Cardiac fibroblast (primary cell): ENCODE results near the gene C1QA.

Experiments
- DNase-seq, 2 donors: peaks; one replicate each; pipeline versions ENCODE4 v3.0.0 to v3.0.0-alpha.2; 2010; ENCODE audit warnings: low read depth in 2 of 2
- H3K4me3 ChIP-seq, 2 donors: replicated peaks in 1 of 2; 1 replicate in 1 of 2; 2 replicates in 1 of 2; pipeline ENCODE4 v1.5.1; 2011; ENCODE audit warnings: low read depth in 2 of 2, low read length in 2 of 2, mild to moderate bottlenecking in 2 of 2, moderate library complexity in 1 of 2
- TF ChIP-seq, protein P1 (sequence below): IDR thresholded peaks from one replicate; pipeline ENCODE4 v1.5.1; 2011; ENCODE audit warnings: low read depth, mild to moderate bottlenecking, low read length, inconsistent platforms

C1QA gene

DNA sequence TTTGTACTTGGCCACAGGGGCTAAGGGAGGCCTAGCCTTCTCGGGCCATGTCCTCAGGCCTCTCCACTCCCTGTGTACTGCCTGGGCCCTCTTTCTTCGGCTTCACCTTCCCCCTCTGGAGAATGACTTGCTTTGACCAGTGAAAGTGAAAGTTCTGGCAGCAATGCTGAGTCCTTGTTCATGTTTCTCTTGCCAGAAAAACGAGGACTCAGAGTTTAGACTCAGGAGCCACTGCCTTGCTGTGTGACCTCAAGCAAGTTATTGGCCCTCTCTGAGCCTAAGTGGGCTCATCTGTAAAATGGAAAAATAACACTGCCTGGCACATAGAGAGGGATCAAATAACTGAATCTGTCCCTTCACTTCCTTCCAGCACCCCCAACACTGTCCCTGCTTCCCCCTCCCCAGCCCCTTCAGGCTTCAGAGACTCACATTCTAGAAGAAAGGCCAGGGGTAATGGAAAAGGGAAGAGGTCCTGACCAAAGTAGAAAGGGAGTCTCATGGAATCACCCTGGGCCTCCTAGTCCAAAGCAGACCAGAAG, 1.5 kb downstream of the C1QA start:
- no peak overlapping the region for H3K4me3 ChIP-seq
- no peak for DNase-seq
- TF ChIP-seq, protein P1, sequence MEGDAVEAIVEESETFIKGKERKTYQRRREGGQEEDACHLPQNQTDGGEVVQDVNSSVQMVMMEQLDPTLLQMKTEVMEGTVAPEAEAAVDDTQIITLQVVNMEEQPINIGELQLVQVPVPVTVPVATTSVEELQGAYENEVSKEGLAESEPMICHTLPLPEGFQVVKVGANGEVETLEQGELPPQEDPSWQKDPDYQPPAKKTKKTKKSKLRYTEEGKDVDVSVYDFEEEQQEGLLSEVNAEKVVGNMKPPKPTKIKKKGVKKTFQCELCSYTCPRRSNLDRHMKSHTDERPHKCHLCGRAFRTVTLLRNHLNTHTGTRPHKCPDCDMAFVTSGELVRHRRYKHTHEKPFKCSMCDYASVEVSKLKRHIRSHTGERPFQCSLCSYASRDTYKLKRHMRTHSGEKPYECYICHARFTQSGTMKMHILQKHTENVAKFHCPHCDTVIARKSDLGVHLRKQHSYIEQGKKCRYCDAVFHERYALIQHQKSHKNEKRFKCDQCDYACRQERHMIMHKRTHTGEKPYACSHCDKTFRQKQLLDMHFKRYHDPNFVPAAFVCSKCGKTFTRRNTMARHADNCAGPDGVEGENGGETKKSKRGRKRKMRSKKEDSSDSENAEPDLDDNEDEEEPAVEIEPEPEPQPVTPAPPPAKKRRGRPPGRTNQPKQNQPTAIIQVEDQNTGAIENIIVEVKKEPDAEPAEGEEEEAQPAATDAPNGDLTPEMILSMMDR: no peak

DNA sequence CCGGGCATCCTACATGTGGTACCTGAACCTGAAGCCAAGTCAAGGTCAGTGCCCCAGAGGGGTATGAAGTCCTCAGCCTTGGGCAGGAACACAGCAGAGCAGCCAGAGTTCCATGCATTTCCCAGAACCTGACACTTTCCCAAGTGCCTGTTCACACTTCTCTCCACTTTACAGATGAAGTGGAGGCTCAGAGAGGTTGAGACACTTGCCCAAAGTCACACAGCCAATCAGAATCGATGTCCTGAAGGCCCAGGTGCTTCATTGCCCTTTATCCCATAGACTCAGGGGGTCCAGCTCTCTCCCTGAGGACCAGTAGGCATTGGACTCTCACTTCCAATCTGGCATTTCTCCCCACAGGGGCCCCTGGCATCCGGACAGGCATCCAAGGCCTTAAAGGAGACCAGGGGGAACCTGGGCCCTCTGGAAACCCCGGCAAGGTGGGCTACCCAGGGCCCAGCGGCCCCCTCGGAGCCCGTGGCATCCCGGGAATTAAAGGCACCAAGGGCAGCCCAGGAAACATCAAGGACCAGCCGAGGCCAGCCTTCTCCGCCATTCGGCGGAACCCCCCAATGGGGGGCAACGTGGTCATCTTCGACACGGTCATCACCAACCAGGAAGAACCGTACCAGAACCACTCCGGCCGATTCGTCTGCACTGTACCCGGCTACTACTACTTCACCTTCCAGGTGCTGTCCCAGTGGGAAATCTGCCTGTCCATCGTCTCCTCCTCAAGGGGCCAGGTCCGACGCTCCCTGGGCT, 2.2 kb downstream of the C1QA start:
- no peak overlapping the region for H3K4me3 ChIP-seq
- DNase-seq: no peak
- TF ChIP-seq, protein P1: no peak

DNA sequence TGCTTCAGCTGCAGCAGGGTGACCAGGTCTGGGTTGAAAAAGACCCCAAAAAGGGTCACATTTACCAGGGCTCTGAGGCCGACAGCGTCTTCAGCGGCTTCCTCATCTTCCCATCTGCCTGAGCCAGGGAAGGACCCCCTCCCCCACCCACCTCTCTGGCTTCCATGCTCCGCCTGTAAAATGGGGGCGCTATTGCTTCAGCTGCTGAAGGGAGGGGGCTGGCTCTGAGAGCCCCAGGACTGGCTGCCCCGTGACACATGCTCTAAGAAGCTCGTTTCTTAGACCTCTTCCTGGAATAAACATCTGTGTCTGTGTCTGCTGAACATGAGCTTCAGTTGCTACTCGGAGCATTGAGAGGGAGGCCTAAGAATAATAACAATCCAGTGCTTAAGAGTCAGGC, 2.9 kb downstream of the C1QA start:
- TF ChIP-seq, protein P1: no peak
- no peak overlapping the region for H3K4me3 ChIP-seq
- peak; percentile 27 to 42 for DNase-seq

DNA sequence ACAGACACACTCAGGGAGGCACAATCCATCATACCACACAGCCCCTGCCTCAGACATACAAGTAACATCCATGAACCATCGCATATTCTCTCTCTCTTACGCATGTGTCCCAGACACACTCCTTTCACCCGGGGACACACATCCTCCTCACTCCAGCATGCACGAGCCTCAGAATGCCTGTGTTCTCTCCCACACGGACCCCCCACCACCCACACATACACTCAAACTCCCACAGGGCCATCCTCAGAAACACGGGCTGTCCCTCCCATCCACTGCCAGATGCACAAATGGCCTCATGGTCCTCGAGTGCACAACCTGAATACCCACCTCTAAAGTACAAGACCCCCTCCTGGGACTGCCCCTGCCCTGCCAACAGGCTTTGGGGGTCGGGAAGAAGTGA, 4.8 kb downstream of the C1QA start:
- TF ChIP-seq, protein P1: no peak
- no peak overlapping the region for H3K4me3 ChIP-seq
- no peak for DNase-seq

DNA sequence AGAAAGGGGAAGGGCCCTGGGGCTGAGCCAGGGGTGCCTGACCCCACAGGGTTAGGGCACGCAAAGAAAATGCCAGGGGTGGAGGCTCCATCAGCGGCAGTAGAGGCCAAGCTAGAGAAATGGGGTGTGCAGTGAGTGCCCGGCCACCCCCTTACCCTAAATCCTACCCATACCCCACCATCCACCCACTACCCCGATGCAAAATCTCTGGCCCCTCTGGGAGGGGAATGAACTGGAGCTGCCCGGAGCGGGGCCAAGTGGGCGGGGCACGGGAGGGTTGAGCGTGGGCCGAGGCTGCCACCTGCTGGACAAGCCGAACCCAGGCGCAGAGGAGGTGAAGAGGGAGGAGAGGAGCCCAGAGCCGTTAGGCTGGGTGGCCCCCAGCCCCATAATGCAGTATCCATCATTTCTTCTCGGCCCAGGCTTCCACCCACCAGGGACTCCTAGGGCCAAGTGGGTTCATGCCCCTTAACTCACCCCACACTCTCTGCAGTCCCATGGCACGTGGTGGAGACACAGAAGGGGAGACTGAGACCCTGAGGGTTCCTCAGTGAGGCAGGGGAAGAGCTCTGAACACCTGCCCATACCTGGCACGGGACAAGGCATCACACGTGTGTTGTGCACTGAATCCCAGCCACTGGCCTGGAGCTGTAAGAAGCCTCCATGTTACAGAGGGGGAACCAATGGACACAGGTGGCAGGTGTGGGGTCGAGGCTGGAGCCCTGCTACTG, 5.6 kb downstream of the C1QA start:
- TF ChIP-seq, protein P1: peak; percentile 96
- no peak overlapping the region for H3K4me3 ChIP-seq
- DNase-seq: peak; percentile 48 to 56

DNA sequence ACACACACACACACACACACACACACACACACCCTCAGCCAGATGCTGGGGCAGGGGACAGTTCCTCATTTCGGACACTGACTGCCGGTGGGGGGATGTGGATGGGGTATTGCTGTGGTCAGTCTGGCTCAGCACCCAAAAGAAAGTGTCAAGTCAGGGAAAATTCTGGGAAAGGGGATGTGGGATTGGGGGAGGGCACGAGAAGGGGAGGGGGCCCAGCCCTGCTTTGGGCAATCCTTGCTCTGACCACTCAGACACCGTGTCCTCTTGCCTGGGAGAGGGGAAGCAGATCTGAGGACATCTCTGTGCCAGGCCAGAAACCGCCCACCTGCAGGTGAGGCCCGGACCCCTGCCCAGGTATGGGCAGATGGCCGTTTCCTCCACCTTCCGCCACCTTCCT, 7.0 kb downstream of the C1QA start, which contains the start of gene C1QC:
Gene C1QC, plus strand, starts transcription at position 253 of the 400 bp plus-strand sequence. CDS start 391 bp downstream, outside the sequence.
- H3K4me3 ChIP-seq: no peak within 1 kb of the TSS
- DNase-seq: no peak

More for the DNA sequence above, 7.0 kb downstream of the C1QA start, which contains the start of gene C1QC:
- TF ChIP-seq, protein P1: no peak
